HG02763 (cell line): ENCODE data around the gene MAST3.

Experiments used
- ATAC-seq: cut with Tn5 transposase; IDR thresholded peaks from one replicate; pipeline ENCODE4 v1.9.1; 2021; ENCODE audit warnings: mild to moderate bottlenecking, moderate library complexity; ENCODE audit not compliant: unreplicated experiment

The MAST3 gene

GRCh38 chr19:18176367-18177310 lies 79.1 kb downstream of the MAST3 start:
- ATAC-seq = no peak

GRCh38 chr19:18179957-18180356 lies 82.4 kb downstream of the MAST3 start:
- ATAC-seq = no peak

- ATAC-seq = no peak
Measured at GRCh38 chr19:18183529-18183928, 86.0 kb downstream of the MAST3 start.

GRCh38 chr19:18185538-18185937 lies 88.0 kb downstream of the MAST3 start:
- no peak for ATAC-seq

GRCh38 chr19:18190278-18190677 lies 92.7 kb downstream of the MAST3 start:
- ATAC-seq = no peak

GRCh38 chr19:18191640-18192062 lies 94.1 kb downstream of the MAST3 start:
- ATAC-seq = no peak

- ATAC-seq = peak; percentile 89
Measured at GRCh38 chr19:18192673-18193387, 95.3 kb downstream of the MAST3 start, which contains the start of gene MPV17L2. Gene MPV17L2, plus strand, starts transcription at chr19:18193218. Its CDS starts 64 bp downstream, at chr19:18193282.

- no peak for ATAC-seq
Measured at GRCh38 chr19:18193388-18194180, 96.0 kb downstream of the MAST3 start.

GRCh38 chr19:18194181-18194530 lies 96.6 kb downstream of the MAST3 start:
- ATAC-seq = no peak

- ATAC-seq = no peak
Measured at GRCh38 chr19:18194554-18195238, 97.1 kb downstream of the MAST3 start.

GRCh38 chr19:18196511-18196845 lies 98.9 kb downstream of the MAST3 start:
- no peak for ATAC-seq

GRCh38 chr19:18197306-18197705 lies 99.7 kb downstream of the MAST3 start:
- no peak for ATAC-seq

- ATAC-seq = no peak
Measured at GRCh38 chr19:18197941-18198340, 100.4 kb downstream of the MAST3 start.

GRCh38 chr19:18198374-18198773 lies 100.8 kb downstream of the MAST3 start:
- ATAC-seq = no peak
